ENCODE measurements around the gene ACY1. TPM values are rescaled to one million over a fixed set of nuclear protein-coding genes. Genes with fewer than 3 reads are reported as not detected.

Gene ACY1
- total RNA-seq, 1 experiment from 2014 or later: 62.6 TPM

DNA sequence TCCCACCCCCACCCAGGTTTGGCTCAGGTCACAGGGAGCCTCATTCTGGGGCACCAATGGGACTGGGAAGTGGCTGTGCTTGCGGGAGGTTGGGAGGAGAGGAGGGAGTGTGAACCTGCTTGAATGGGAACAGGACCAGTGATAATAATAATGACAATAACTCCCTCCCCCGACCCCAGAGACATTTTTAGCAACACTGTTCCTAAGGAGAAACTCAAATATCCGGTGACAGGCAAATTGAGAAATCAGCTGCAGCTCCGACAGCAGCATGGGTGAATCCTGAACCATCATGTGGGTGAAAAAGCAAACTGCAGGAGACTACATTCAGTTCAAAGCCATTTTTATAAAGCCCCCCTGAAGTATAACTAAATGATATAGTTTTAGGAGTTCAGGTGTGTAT lies 24.0 kb downstream of the ACY1 start:
- Histone ChIP-seq H2BK20ac (ENCODE audit: low read depth, low read length, poor library complexity, severe bottlenecking) (no peak overlapping the region), H3K4me2 (ENCODE audit: insufficient read depth, insufficient read length, low read length) (no peak overlapping the region), H4K8ac (replicated peaks; ENCODE audit: insufficient read length, low read depth, low read length) (no peak overlapping the region), H3K27ac (ENCODE audit: insufficient read length, low read depth, low read length) (no peak overlapping the region), H3K18ac (ENCODE audit: insufficient read length, low read depth, low read length) (no peak overlapping the region), H3K27me3 (ENCODE audit: insufficient read depth, low read length) (no peaks in the 10 kb centered on the region), H3K9ac (ENCODE audit: extremely low read depth, insufficient read length, low read length) (no peak overlapping the region), H2BK12ac (ENCODE audit: insufficient read length, low read depth, low read length) (no peak overlapping the region), H2BK120ac (ENCODE audit: low read depth, low read length, poor library complexity, severe bottlenecking) (no peak overlapping the region), H2BK15ac (ENCODE audit: low read depth, low read length) (no peak overlapping the region), H3K14ac (ENCODE audit: insufficient read depth, low read length) (no peak overlapping the region), H4K91ac (ENCODE audit: insufficient read length, low read depth, low read length) (no peak overlapping the region), H3T11ph (ENCODE audit: low read length) (no peak overlapping the region), H3K23ac (ENCODE audit: insufficient read length, low read depth, low read length) (no peak overlapping the region), H3K4ac (ENCODE audit: low read depth, low read length) (no peak overlapping the region), H2AFZ (ENCODE audit: low read length) (no peak overlapping the region), H3K79me2 (ENCODE audit: insufficient read depth, low read length) (no peaks in the 10 kb centered on the region), H2BK5ac (ENCODE audit: insufficient read length, low read length) (no peak overlapping the region), H3K56ac (ENCODE audit: insufficient read length, low read depth, low read length) (no peak overlapping the region), H3K79me1 (ENCODE audit: insufficient read depth, low read depth, low read length, poor library complexity, severe bottlenecking) (no peaks in the 10 kb centered on the region), H3K4me1 (ENCODE audit: insufficient read depth, low read length) (peaks cover 15% of the 10 kb centered on the region; the same call in 1 of the 2 replicates), H3K9me3 (ENCODE audit: control insufficient read depth, low read depth, low read length) (no peaks in the 10 kb centered on the region), H3K23me2 (ENCODE audit: insufficient read length, low read depth, low read length, poor library complexity, severe bottlenecking) (no peaks in the 10 kb centered on the region), H4K5ac (ENCODE audit: insufficient read length, low read depth, low read length) (no peak overlapping the region), H4K20me1 (ENCODE audit: control insufficient read depth, insufficient read depth, insufficient read length) (no peaks in the 10 kb centered on the region), H2AK5ac (ENCODE audit: insufficient read length, low read length) (no peak overlapping the region)
- no peaks in the 10 kb centered on the region for H3K9me3 Mint-ChIP-seq
- no peak overlapping the region; a peak in 1 of 7 replicates for H3K27ac Mint-ChIP-seq
- WGBS (ENCODE audit: extremely low coverage, insufficient read length, low lambda C conversion rate): no CpG with 5 or more reads among the region's 4 CpGs
- H3K36me3 Mint-ChIP-seq (ENCODE audit: insufficient read depth in 1 of 3, low read depth in 3 of 3): no peaks in the 10 kb centered on the region
- H3K27me3 Mint-ChIP-seq (ENCODE audit: low read depth): peaks cover 4% of the 10 kb centered on the region
- DNase-seq: no peak
- H3K4me3 Mint-ChIP-seq: no peak overlapping the region
- peaks cover 43 to 55% of the 10 kb centered on the region in 2 experiments for H3K4me1 Mint-ChIP-seq
- TF ChIP-seq, protein P1, sequence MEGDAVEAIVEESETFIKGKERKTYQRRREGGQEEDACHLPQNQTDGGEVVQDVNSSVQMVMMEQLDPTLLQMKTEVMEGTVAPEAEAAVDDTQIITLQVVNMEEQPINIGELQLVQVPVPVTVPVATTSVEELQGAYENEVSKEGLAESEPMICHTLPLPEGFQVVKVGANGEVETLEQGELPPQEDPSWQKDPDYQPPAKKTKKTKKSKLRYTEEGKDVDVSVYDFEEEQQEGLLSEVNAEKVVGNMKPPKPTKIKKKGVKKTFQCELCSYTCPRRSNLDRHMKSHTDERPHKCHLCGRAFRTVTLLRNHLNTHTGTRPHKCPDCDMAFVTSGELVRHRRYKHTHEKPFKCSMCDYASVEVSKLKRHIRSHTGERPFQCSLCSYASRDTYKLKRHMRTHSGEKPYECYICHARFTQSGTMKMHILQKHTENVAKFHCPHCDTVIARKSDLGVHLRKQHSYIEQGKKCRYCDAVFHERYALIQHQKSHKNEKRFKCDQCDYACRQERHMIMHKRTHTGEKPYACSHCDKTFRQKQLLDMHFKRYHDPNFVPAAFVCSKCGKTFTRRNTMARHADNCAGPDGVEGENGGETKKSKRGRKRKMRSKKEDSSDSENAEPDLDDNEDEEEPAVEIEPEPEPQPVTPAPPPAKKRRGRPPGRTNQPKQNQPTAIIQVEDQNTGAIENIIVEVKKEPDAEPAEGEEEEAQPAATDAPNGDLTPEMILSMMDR (conservative IDR thresholded peaks at IDR 0.05): no peak

Data from H9 (cell line).